ENCODE results near the gene ZSWIM3.
"Not testable (repeated sequence)": the region's sequence is repeated elsewhere in the genome, so short reads cannot be mapped to it uniquely, and the experiment has no call there.

ZSWIM3 gene

GRCh38 chr20:45890985-45891983, 33.9 kb downstream of the ZSWIM3 start, which contains the start of the genes CTSA and NEURL2:
TSS of gene CTSA (plus strand) at chr20:45891335. CDS start at chr20:45891569, 234 bp downstream.
TSS of gene NEURL2 (minus strand) at chr20:45891208. CDS start at chr20:45890991, 217 bp downstream.
- peak; percentile 92 for DNase-seq

- peak; percentile 14 for DNase-seq
Measured at GRCh38 chr20:45892049-45892825, 34.8 kb downstream of the ZSWIM3 start.

GRCh38 chr20:45892828-45893500, 35.5 kb downstream of the ZSWIM3 start:
- no peak for DNase-seq

GRCh38 chr20:45893831-45894230, 36.4 kb downstream of the ZSWIM3 start:
- DNase-seq: no peak

- no peak for DNase-seq
Measured at GRCh38 chr20:45894797-45895196, 37.4 kb downstream of the ZSWIM3 start.

- DNase-seq: no peak
Measured at GRCh38 chr20:45896641-45897161, 39.3 kb downstream of the ZSWIM3 start.

- DNase-seq: no peak
Measured at GRCh38 chr20:45897289-45897688, 39.9 kb downstream of the ZSWIM3 start.

- DNase-seq: no peak
Measured at GRCh38 chr20:45897692-45898091, 40.3 kb downstream of the ZSWIM3 start.

GRCh38 chr20:45898285-45898684, 40.9 kb downstream of the ZSWIM3 start:
- DNase-seq: no peak

GRCh38 chr20:45899046-45899835, 41.8 kb downstream of the ZSWIM3 start:
- no peak for DNase-seq

- not testable (repeated sequence) for DNase-seq
Measured at GRCh38 chr20:45901332-45901731, 43.9 kb downstream of the ZSWIM3 start.

- no peak for DNase-seq
Measured at GRCh38 chr20:45902199-45902701, 44.8 kb downstream of the ZSWIM3 start.

GRCh38 chr20:45904583-45905504, 47.4 kb downstream of the ZSWIM3 start:
- no peak for DNase-seq

- DNase-seq: no peak
Measured at GRCh38 chr20:45905505-45906079, 48.2 kb downstream of the ZSWIM3 start.

GRCh38 chr20:45907219-45907948, 50.0 kb downstream of the ZSWIM3 start:
- no peak for DNase-seq

GRCh38 chr20:45908084-45908483, 50.7 kb downstream of the ZSWIM3 start:
- no peak for DNase-seq

- no peak for DNase-seq
Measured at GRCh38 chr20:45909336-45909808, 52.0 kb downstream of the ZSWIM3 start.

GRCh38 chr20:45909817-45910669, 52.6 kb downstream of the ZSWIM3 start:
- no peak for DNase-seq

Data from NCI-H345 (cell line).